Glutamatergic neuron (in vitro differentiated cells): ENCODE results near the gene NAA15. TPM values are rescaled to one million over a fixed set of nuclear protein-coding genes. Genes with fewer than 3 reads are reported as not detected.

Experiments used
- DNase-seq: peaks from one replicate; pipeline ENCODE4 v3.0.0; 2022
- H3K27ac Mint-ChIP-seq: one replicate; pipeline ENCODE4 v1.8.0; 2020; ENCODE audit warnings: mild to moderate bottlenecking, mixed read lengths, inconsistent platforms; ENCODE audit not compliant: unreplicated experiment
- H3K27me3 Mint-ChIP-seq: one replicate; pipeline ENCODE4 v1.8.0; 2020; ENCODE audit warnings: mild to moderate bottlenecking, moderate library complexity, mixed read lengths, inconsistent platforms; ENCODE audit not compliant: unreplicated experiment
- H3K36me3 Mint-ChIP-seq: one replicate; pipeline ENCODE4 v1.8.0; 2020; ENCODE audit warnings: mild to moderate bottlenecking, mixed read lengths, inconsistent platforms; ENCODE audit not compliant: unreplicated experiment
- H3K4me1 Mint-ChIP-seq: one replicate; pipeline ENCODE4 v1.8.0; 2020; ENCODE audit warnings: mild to moderate bottlenecking, low read depth, mixed read lengths, inconsistent platforms; ENCODE audit not compliant: unreplicated experiment
- H3K4me3 Mint-ChIP-seq: one replicate; pipeline ENCODE4 v1.8.0; 2020; ENCODE audit warnings: mild to moderate bottlenecking, mixed read lengths, inconsistent platforms; ENCODE audit not compliant: unreplicated experiment
- H3K9me3 Mint-ChIP-seq: one replicate; pipeline ENCODE4 v1.8.0; 2020; ENCODE audit warnings: mild to moderate bottlenecking, moderate library complexity, mixed read lengths, inconsistent platforms; ENCODE audit not compliant: unreplicated experiment
- CTCF ChIP-seq: fragments of 200-600 bp; sonication (generic); IDR thresholded peaks from one replicate; pipeline ENCODE4 v1.5.0; 2021; ENCODE audit not compliant: partially characterized antibody, unreplicated experiment
- total RNA-seq: library from RNA; stranded (reverse); fragmentation: NEBNext Ultra II Directional; extraction: Animal tissue kit (Norgen Biotek cat#: 25700); gene quantifications from one replicate; pipeline ENCODE4 v1.2.1, GENCODE V29; 2021; ENCODE audit not compliant: unreplicated experiment

NAA15 gene
- total RNA-seq, 1 donor from 2014 or later = 44.9 TPM

- no peak for TF ChIP-seq CTCF
- Mint-ChIP-seq H3K27ac (no peak overlapping the region), H3K36me3 (no peaks in the 10 kb centered on the region), H3K4me3 (no peak overlapping the region), H3K27me3 (no peaks in the 10 kb centered on the region), H3K4me1 (peaks cover 6% of the 10 kb centered on the region), H3K9me3 (no peaks in the 10 kb centered on the region)
- no peak for DNase-seq
Measured at GRCh38 chr4:139265654-139266053, 35.7 kb upstream of the NAA15 start.

GRCh38 chr4:139266208-139266582, 35.1 kb upstream of the NAA15 start:
- Mint-ChIP-seq H3K36me3 (no peaks in the 10 kb centered on the region), H3K4me1 (peaks cover 6% of the 10 kb centered on the region), H3K27ac (no peak overlapping the region), H3K4me3 (no peak overlapping the region), H3K27me3 (no peaks in the 10 kb centered on the region), H3K9me3 (no peaks in the 10 kb centered on the region)
- TF ChIP-seq CTCF = no peak
- DNase-seq = no peak

GRCh38 chr4:139266583-139267257, 34.6 kb upstream of the NAA15 start:
- Mint-ChIP-seq H3K4me1 (peaks cover 6% of the 10 kb centered on the region), H3K4me3 (peak overlapping the region; percentile 61), H3K27me3 (no peaks in the 10 kb centered on the region), H3K36me3 (no peaks in the 10 kb centered on the region), H3K27ac (peak overlapping the region; percentile 20), H3K9me3 (no peaks in the 10 kb centered on the region)
- TF ChIP-seq CTCF = no peak
- peak; percentile 45 for DNase-seq

- TF ChIP-seq CTCF = no peak
- Mint-ChIP-seq H3K27ac (peak overlapping the region; percentile 20), H3K4me3 (no peak overlapping the region), H3K27me3 (no peaks in the 10 kb centered on the region), H3K36me3 (no peaks in the 10 kb centered on the region), H3K9me3 (no peaks in the 10 kb centered on the region), H3K4me1 (peaks cover 6% of the 10 kb centered on the region)
- DNase-seq = no peak
Measured at GRCh38 chr4:139267301-139267700, 34.0 kb upstream of the NAA15 start.

GRCh38 chr4:139273835-139274234, 27.5 kb upstream of the NAA15 start:
- H3K27ac Mint-ChIP-seq = no peak overlapping the region
- DNase-seq = no peak
- TF ChIP-seq CTCF = no peak
- peaks cover 3% of the 10 kb centered on the region for H3K27me3 Mint-ChIP-seq
- no peak overlapping the region for H3K4me3 Mint-ChIP-seq
- H3K9me3 Mint-ChIP-seq = no peaks in the 10 kb centered on the region
- H3K36me3 Mint-ChIP-seq = no peaks in the 10 kb centered on the region
- H3K4me1 Mint-ChIP-seq = no peaks in the 10 kb centered on the region
